Mesendoderm (in vitro differentiated cells): ENCODE results near the gene MROH7.

Source experiments
- DNase-seq: peaks from one replicate; pipeline ENCODE4 v3.0.0; 2013
- H2AK5ac ChIP-seq: 2 replicates; pipeline ENCODE4 v1.6.1; 2013; ENCODE audit warnings: low read length, inconsistent platforms
- H2BK120ac ChIP-seq: 2 replicates; pipeline ENCODE4 v1.6.1; 2013; ENCODE audit warnings: low read depth, mild to moderate bottlenecking, low read length, moderate library complexity, mixed read lengths
- H2BK15ac ChIP-seq: replicated peaks from 2 replicates; pipeline ENCODE4 v1.6.1; 2013; ENCODE audit warnings: low read depth, mild to moderate bottlenecking, moderate library complexity
- H2BK5ac ChIP-seq: 2 replicates; pipeline ENCODE4 v1.6.1; 2013; ENCODE audit warnings: low read length, inconsistent platforms
- H3K18ac ChIP-seq: 2 replicates; pipeline ENCODE4 v1.6.1; 2013; ENCODE audit warnings: mild to moderate bottlenecking, low read length, mixed read lengths
- H3K23ac ChIP-seq: one replicate; pipeline ENCODE4 v1.6.1; 2013; ENCODE audit warnings: low read length
- H3K27ac ChIP-seq: 2 replicates; pipeline ENCODE4 v1.5.1; 2013; ENCODE audit warnings: low read depth, mild to moderate bottlenecking, inconsistent platforms, low read length, moderate library complexity
- H3K27me3 ChIP-seq: 2 replicates; pipeline ENCODE4 v1.6.1; 2013; ENCODE audit warnings: low read length, control low read depth, mild to moderate bottlenecking, inconsistent platforms; ENCODE audit not compliant: insufficient read depth, poor library complexity
- H3K36me3 ChIP-seq: 2 replicates; pipeline ENCODE4 v1.6.1; 2013; ENCODE audit warnings: low read length, inconsistent platforms; ENCODE audit not compliant: control insufficient read depth, insufficient read depth
- H3K4ac ChIP-seq: one replicate; pipeline ENCODE4 v1.6.1; 2013; ENCODE audit warnings: low read depth, mild to moderate bottlenecking, low read length, moderate library complexity
- H3K4me1 ChIP-seq: 2 replicates; pipeline ENCODE4 v1.6.1; 2013; ENCODE audit warnings: low read depth, low read length, inconsistent platforms; ENCODE audit not compliant: control insufficient read depth
- H3K4me2 ChIP-seq: 2 replicates; pipeline ENCODE4 v1.6.1; 2013; ENCODE audit warnings: low read length
- H3K4me3 ChIP-seq: 2 replicates; pipeline ENCODE4 v1.5.1; 2013; ENCODE audit warnings: mild to moderate bottlenecking, low read length
- H3K56ac ChIP-seq: one replicate; pipeline ENCODE4 v1.6.1; 2013; ENCODE audit warnings: low read length
- H3K79me1 ChIP-seq: 2 replicates; pipeline ENCODE4 v1.6.1; 2013; ENCODE audit warnings: low read length, inconsistent platforms
- H3K79me2 ChIP-seq: 2 replicates; pipeline ENCODE4 v1.6.1; 2013; ENCODE audit warnings: mild to moderate bottlenecking, low read length; ENCODE audit not compliant: control insufficient read depth, insufficient read depth
- H3K9ac ChIP-seq: 2 replicates; pipeline ENCODE4 v1.6.1; 2013; ENCODE audit warnings: low read length, inconsistent platforms
- H4K5ac ChIP-seq: one replicate; pipeline ENCODE4 v1.6.1; 2013; ENCODE audit warnings: low read length
- H4K8ac ChIP-seq: one replicate; pipeline ENCODE4 v1.6.1; 2013; ENCODE audit warnings: low read depth, mild to moderate bottlenecking, control low read depth, low read length, moderate library complexity
- WGBS: extraction: QIAGEN DNeasy Blood & Tissue Kit; methylation state at CpG from one replicate; pipeline ENCODE4 v1.1.7; 2013; ENCODE audit warnings: low lambda C conversion rate, missing lambda C conversion rate; ENCODE audit not compliant: insufficient coverage; ENCODE audit errors: extremely low coverage; 5-methylcytosine and 5-hydroxymethylcytosine counted together

Gene MROH7

DNA sequence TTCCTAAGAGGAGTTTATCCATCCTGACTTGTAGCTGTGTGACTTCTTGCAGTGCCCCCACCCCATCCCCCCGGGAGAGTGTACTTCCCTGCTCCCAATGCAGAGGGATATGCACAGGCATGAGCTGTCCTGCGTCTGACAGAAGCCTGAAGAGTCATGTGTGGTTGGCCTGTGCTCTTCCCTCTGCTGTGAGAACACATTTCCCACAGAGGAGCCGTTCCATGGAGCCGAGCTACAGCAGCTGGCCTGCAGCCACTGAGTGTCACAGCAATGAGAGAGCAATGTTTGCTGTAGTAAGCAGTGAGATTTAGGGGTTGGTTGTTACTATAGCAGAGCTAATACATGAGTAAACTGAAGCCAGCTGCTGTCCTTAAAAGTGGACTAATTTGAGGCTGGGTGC is 100.7 kb downstream of the MROH7 start:
- DNase-seq: no peak
- Histone ChIP-seq H4K5ac (no peak overlapping the region), H3K4me3 (no peak overlapping the region), H3K4ac (no peak overlapping the region), H3K56ac (no peak overlapping the region), H3K23ac (no peak overlapping the region), H3K4me1 (no peaks in the 10 kb centered on the region), H2BK120ac (no peak overlapping the region), H3K79me1 (no peaks in the 10 kb centered on the region), H2AK5ac (no peak overlapping the region), H3K18ac (no peak overlapping the region), H3K36me3 (peaks cover 11% of the 10 kb centered on the region), H2BK5ac (no peak overlapping the region), H2BK15ac (no peak overlapping the region), H3K79me2 (no peaks in the 10 kb centered on the region), H3K9ac (no peak overlapping the region), H3K27ac (no peak overlapping the region), H3K27me3 (no peaks in the 10 kb centered on the region), H3K4me2 (no peak overlapping the region), H4K8ac (no peak overlapping the region)
- WGBS: no CpG with 5 or more reads among the region's 4 CpGs

DNA sequence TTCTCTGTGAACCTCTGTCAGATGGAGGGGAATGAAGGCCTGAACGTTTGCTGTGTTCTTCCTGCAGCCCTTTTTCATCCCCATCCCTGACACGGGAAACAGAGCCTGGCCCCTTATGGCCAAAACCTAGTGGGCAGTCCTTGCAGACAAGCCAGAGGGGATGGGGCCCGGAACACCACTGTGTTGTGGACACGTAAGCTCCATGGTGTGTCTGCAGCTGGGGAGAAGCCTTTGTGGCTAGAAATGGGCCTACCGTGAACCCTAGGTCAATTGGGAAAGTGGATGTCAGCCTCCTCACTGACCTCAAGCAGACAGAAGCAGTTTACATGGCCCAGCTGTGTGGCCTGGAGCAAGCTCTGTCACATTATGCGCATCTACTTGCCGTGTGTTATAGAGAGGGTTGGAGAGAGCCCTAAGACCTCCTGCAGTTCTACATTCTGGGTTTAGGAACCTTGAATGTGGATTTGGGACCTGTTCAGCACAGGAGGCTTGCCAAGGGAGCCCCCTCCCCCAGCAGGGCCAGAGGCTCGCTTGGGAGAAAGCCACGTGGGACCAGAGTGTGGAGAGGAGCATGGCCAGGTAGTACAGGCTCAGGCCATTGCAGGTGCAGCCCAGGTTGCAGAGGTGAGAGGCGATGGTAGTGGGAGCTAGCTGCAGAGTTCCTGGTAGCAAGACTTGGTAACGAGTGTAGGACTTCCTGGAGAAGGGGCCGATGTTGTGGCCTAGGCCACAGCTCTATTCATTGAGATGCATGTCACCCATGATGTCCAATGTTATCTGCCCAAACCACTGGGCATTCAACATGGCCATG is 102.0 kb downstream of the MROH7 start:
- Histone ChIP-seq H3K36me3 (peaks cover 8% of the 10 kb centered on the region), H3K79me2 (no peaks in the 10 kb centered on the region), H2BK15ac (no peak overlapping the region), H2BK120ac (no peak overlapping the region), H4K8ac (no peak overlapping the region), H3K79me1 (no peaks in the 10 kb centered on the region), H3K4me1 (no peaks in the 10 kb centered on the region), H2AK5ac (no peak overlapping the region), H3K4me2 (no peak overlapping the region), H3K18ac (no peak overlapping the region), H3K4me3 (no peak overlapping the region), H2BK5ac (no peak overlapping the region), H3K27me3 (no peaks in the 10 kb centered on the region), H3K9ac (no peak overlapping the region), H3K56ac (no peak overlapping the region), H3K27ac (no peak overlapping the region), H3K23ac (no peak overlapping the region), H4K5ac (no peak overlapping the region), H3K4ac (no peak overlapping the region)
- DNase-seq: no peak
- no CpG with 5 or more reads among the region's 12 CpGs for WGBS

DNA sequence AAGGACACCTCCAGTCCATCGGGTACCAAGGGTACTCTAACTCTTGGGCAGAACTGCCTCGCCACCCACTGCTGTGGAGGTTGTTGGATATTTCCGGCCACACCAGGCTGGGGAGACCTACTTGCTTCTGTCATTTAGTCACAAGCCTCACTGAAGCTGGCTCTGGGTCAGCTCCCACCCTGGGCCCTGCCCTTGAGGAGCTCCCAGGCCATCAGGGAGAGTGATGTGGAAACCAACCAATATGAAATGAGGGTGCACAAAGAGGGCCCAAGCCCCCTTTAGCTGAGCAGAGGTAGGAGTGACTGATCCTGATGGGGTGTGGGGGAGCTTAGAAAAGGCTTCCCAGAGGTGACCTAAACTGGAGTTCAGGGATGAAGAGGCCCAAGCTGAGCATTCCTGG is 103.1 kb downstream of the MROH7 start:
- Histone ChIP-seq H3K79me2 (no peaks in the 10 kb centered on the region), H2BK5ac (no peak overlapping the region), H3K79me1 (no peaks in the 10 kb centered on the region), H3K4me3 (no peak overlapping the region), H3K18ac (no peak overlapping the region), H4K5ac (no peak overlapping the region), H3K36me3 (peaks cover 8% of the 10 kb centered on the region), H2AK5ac (no peak overlapping the region), H4K8ac (no peak overlapping the region), H3K9ac (no peak overlapping the region), H3K56ac (no peak overlapping the region), H3K27ac (no peak overlapping the region), H3K4ac (no peak overlapping the region), H2BK120ac (no peak overlapping the region), H3K23ac (no peak overlapping the region), H3K27me3 (no peaks in the 10 kb centered on the region), H2BK15ac (no peak overlapping the region), H3K4me1 (no peaks in the 10 kb centered on the region), H3K4me2 (no peak overlapping the region)
- no peak for DNase-seq
- no CpG with 5 or more reads among the region's 3 CpGs for WGBS

DNA sequence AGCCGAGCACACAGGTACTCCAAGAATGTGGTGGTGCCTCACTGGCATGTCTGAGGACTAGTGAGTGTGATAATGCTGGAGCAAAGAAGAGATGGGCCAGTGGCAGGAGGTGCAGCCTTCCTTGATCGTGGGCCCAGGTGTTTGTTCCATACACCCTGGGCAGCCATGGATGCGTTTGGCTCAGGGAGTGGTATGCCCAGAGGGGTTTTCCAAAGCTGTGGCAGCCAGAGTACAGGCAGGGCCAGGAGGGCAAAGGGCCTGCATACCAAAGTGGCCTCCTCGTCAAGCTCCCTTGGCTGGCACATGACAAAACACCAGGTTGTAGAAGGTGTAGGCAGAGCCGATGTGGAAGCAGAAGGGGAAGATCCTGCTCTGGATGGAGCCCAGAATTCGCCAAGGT is 103.7 kb downstream of the MROH7 start:
- Histone ChIP-seq H3K4me1 (no peaks in the 10 kb centered on the region), H3K4me2 (no peak overlapping the region), H3K18ac (no peak overlapping the region), H3K23ac (no peak overlapping the region), H3K27ac (no peak overlapping the region), H2BK5ac (no peak overlapping the region), H2AK5ac (no peak overlapping the region), H3K27me3 (no peaks in the 10 kb centered on the region), H3K79me2 (no peaks in the 10 kb centered on the region), H3K4me3 (no peak overlapping the region), H3K4ac (no peak overlapping the region), H4K5ac (no peak overlapping the region), H3K36me3 (peaks cover 8% of the 10 kb centered on the region), H2BK15ac (no peak overlapping the region), H4K8ac (no peak overlapping the region), H3K9ac (no peak overlapping the region), H3K79me1 (no peaks in the 10 kb centered on the region), H2BK120ac (no peak overlapping the region), H3K56ac (no peak overlapping the region)
- DNase-seq: no peak
- no CpG with 5 or more reads among the region's 6 CpGs for WGBS

DNA sequence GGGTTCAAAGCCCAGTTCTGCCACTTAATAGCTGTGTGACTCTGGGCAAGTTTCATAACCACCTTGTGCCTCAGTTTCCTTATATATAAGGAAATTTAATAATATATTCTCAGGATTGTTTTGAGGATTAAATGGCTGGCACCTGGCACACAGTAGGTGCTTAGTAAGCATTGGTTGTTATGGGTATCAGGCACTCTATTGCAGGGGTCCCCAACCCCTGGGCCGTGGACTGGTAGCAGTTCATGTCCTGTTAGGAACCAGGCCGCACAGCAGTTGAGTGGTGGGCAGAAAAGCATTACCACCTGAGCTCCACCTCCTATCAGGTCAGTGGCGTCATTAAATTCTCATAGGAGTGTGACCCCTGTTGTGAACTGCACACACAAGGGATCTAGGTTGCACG is 104.3 kb downstream of the MROH7 start:
- H2BK5ac ChIP-seq: no peak overlapping the region
- H3K27me3 ChIP-seq: no peaks in the 10 kb centered on the region
- H3K56ac ChIP-seq: no peak overlapping the region
- no peaks in the 10 kb centered on the region for H3K79me2 ChIP-seq
- H2BK120ac ChIP-seq: no peak overlapping the region
- no peak overlapping the region for H3K4me2 ChIP-seq
- H3K4me1 ChIP-seq: no peaks in the 10 kb centered on the region
- H3K23ac ChIP-seq: no peak overlapping the region
- H4K5ac ChIP-seq: no peak overlapping the region
- H3K4ac ChIP-seq: no peak overlapping the region
- peaks cover 8% of the 10 kb centered on the region for H3K36me3 ChIP-seq
- no peak overlapping the region for H3K27ac ChIP-seq
- H2BK15ac ChIP-seq: no peak overlapping the region
- H3K79me1 ChIP-seq: no peaks in the 10 kb centered on the region
- H4K8ac ChIP-seq: no peak overlapping the region
- no peak overlapping the region for H3K18ac ChIP-seq
- H3K4me3 ChIP-seq: no peak overlapping the region
- H2AK5ac ChIP-seq: no peak overlapping the region
- H3K9ac ChIP-seq: no peak overlapping the region
- DNase-seq: no peak
- no CpG with 5 or more reads among the region's 4 CpGs for WGBS
